GM12878 (cell line): ENCODE measurements around the gene SGCB. TPM values are rescaled to one million over a fixed set of nuclear protein-coding genes. Genes with fewer than 3 reads are reported as not detected.

ENCODE experiments used
- ATAC-seq: fragments of 200-7000 bp; cut with Tn5 transposase; 3 replicates; pipeline ENCODE4 v1.9.1; 2020; ENCODE audit warnings: mild to moderate bottlenecking, moderate library complexity
- BruUV-seq: library from RNA; stranded (reverse); fragments of 400-500 nt; replicated peaks from 2 replicates; lab custom pipeline; 2021; lab: Mats Ljungman, UMichigan
- CTCF ChIA-PET: fragments of 300-600 bp; sonication (Branson Sonifier 250); formaldehyde crosslinking; extraction: SDS; loops from one replicate; lab custom pipeline; 2021; ENCODE audit warnings: inconsistent platforms; lab: Yijun Ruan, JAX
- POLR2A ChIA-PET: fragments of 350-600 bp; formaldehyde crosslinking; extraction: SDS; loops from one replicate; lab custom pipeline; 2021; ENCODE audit warnings: inconsistent platforms; lab: Charles Lee
- RAD21 ChIA-PET: fragments of 300-600 bp; sonication (Branson Sonifier 250); formaldehyde crosslinking; loops from one replicate; lab custom pipeline; 2023; ENCODE audit warnings: antibody characterized with exemption; ENCODE audit not compliant: unreplicated experiment; lab: Charles Lee
- SMC1A ChIA-PET: fragments of 300-600 bp; sonication (Branson Sonifier 250); formaldehyde crosslinking; loops from one replicate; lab custom pipeline; 2023; ENCODE audit not compliant: unreplicated experiment, uncharacterized antibody; lab: Charles Lee
- DNase-seq: peaks from one replicate; pipeline ENCODE4 v3.0.0-alpha.2; 2011; ENCODE audit warnings: low read depth, low spot score
- FAIRE-seq: peaks from 3 replicates; lab custom pipeline; 2011; peaks lifted over from hg19 to GRCh38; lab: Jason Lieb, UNC
- H2AFZ ChIP-seq: 2 replicates; pipeline ENCODE4 v1.6.0; 2011; ENCODE audit warnings: low read depth, low read length, control low read depth; ENCODE audit not compliant: control insufficient read depth
- H3K27ac ChIP-seq: 2 replicates; pipeline ENCODE4 v1.5.1; 2011; ENCODE audit warnings: control low read depth; ENCODE audit not compliant: control insufficient read depth, insufficient read depth
- H3K27me3 ChIP-seq, 2 experiments: replicated peaks in 1 of 2; 2 replicates each; pipeline versions ENCODE4 v1.6.0 to v1.6.1; 2011; ENCODE audit warnings: low read length in 1 of 2; ENCODE audit not compliant: control insufficient read depth in 2 of 2, insufficient read depth in 2 of 2
- H3K36me3 ChIP-seq, 2 experiments: 2 replicates each; pipeline ENCODE4 v1.5.1; 2011; ENCODE audit warnings: low read length in 1 of 2; ENCODE audit not compliant: control insufficient read depth in 2 of 2, insufficient read depth in 2 of 2
- H3K4me1 ChIP-seq: 2 replicates; pipeline ENCODE4 v1.6.1; 2011; ENCODE audit warnings: mild to moderate bottlenecking, low read length, moderate library complexity, mixed read lengths; ENCODE audit not compliant: control insufficient read depth, insufficient read depth
- H3K4me2 ChIP-seq: 2 replicates; pipeline ENCODE4 v1.6.0; 2011; ENCODE audit warnings: control low read depth; ENCODE audit not compliant: control insufficient read depth, insufficient read depth
- H3K4me3 ChIP-seq: fragments of 200-600 bp; sonication (generic); 2 replicates; pipeline ENCODE4 v1.5.1; 2016
- H3K79me2 ChIP-seq: 2 replicates; pipeline ENCODE4 v1.6.0; 2011; ENCODE audit warnings: low read length; ENCODE audit not compliant: control insufficient read depth, insufficient read depth
- H3K9ac ChIP-seq: 2 replicates; pipeline ENCODE4 v1.8.0; 2011; ENCODE audit warnings: low read length, control low read depth, mixed read lengths; ENCODE audit not compliant: control insufficient read depth, insufficient read depth
- H3K9me3 ChIP-seq: replicated peaks from 3 replicates; pipeline ENCODE4 v1.5.1; 2011; ENCODE audit warnings: mild to moderate bottlenecking, low read length; ENCODE audit not compliant: control insufficient read depth, insufficient read depth
- H4K20me1 ChIP-seq: 2 replicates; pipeline ENCODE4 v1.6.0; 2011; ENCODE audit not compliant: control insufficient read depth, insufficient read depth
- CREM ChIP-seq: IDR thresholded peaks from 2 replicates; pipeline ENCODE4 v1.6.1; 2014; ENCODE audit warnings: antibody characterized with exemption, low read depth
- MXI1 ChIP-seq: fragments of 150-350 bp; IDR thresholded peaks from 2 replicates; pipeline ENCODE4 v1.6.1; 2011; ENCODE audit warnings: low read depth, mild to moderate bottlenecking, inconsistent platforms, low read length, improper control_type of control experiment
- POU2F2 ChIP-seq: IDR thresholded peaks from 3 replicates; pipeline ENCODE4 v1.6.1; 2011; ENCODE audit warnings: low read depth, mild to moderate bottlenecking, low read length, borderline replicate concordance
- RAD21 ChIP-seq: IDR thresholded peaks from 2 replicates; pipeline ENCODE4 v1.6.1; 2011; ENCODE audit warnings: mild to moderate bottlenecking, low read depth, low read length, moderate library complexity; ENCODE audit not compliant: insufficient read depth
- RCOR1 ChIP-seq: conservative IDR thresholded peaks from 2 replicates; pipeline ENCODE4 v1.6.1; 2012; ENCODE audit warnings: low read depth, low read length, improper control_type of control experiment
- RFX5 ChIP-seq: IDR thresholded peaks from 2 replicates; pipeline ENCODE4 v1.6.1; 2011; ENCODE audit warnings: low read depth, low read length, improper control_type of control experiment
- ZBTB33 ChIP-seq: fragments of 450-650 bp; IDR thresholded peaks from 2 replicates; pipeline ENCODE4 v1.6.1; 2017; ENCODE audit warnings: mild to moderate bottlenecking
- ZNF24 ChIP-seq: fragments of 450-650 bp; IDR thresholded peaks from 2 replicates; pipeline ENCODE4 v1.6.1; 2017; ENCODE audit warnings: antibody characterized with exemption, mild to moderate bottlenecking
- WGBS: methylation state at CpG from one replicate; pipeline ENCODE4 v1.1.6; 2016; ENCODE audit warnings: low lambda C conversion rate; ENCODE audit not compliant: insufficient replicate concordance, insufficient coverage; ENCODE audit errors: missing lambda C conversion rate; 5-methylcytosine and 5-hydroxymethylcytosine counted together
- in situ Hi-C: fragments of 300-500 bp; cut with MboI; formaldehyde crosslinking; loops from 9 replicates; pipeline ENCODE4 v1.14.3; 2018; ENCODE audit warnings: mixed read lengths
- intact Hi-C: fragments of 100-400 bp; cut with micrococcal nuclease; formaldehyde crosslinking; loops from one replicate; pipeline ENCODE4 v1.14.2; 2022; ENCODE audit not compliant: unreplicated experiment
- polyA plus RNA-seq, 11 experiments: library from polyadenylated mRNA; depleted of rRNA in 4 of 11; unstranded in 6 of 11; stranded (reverse) in 5 of 11; fragments of >200 nt; fragmentation: Nextera tagmentation in 4 of 11; fragmentation: Illumina TruSeq in 1 of 11; extraction: Ambion mirVana in 4 of 11; extraction: Trizol in 1 of 11; gene quantifications; 1 replicate in 1 of 11; 2 replicates in 10 of 11; pipeline versions ENCODE4 v1.2.1 to v1.2.3, GENCODE V29; 2011 to 2016; ENCODE audit warnings: inconsistent platforms in 2 of 11, missing spikeins in 2 of 11, low read depth in 1 of 11
- total RNA-seq, 4 experiments: library from RNA; depleted of rRNA in 3 of 4; stranded (reverse); fragments of >200 nt in 3 of 4; fragmentation: Illumina TruSeq in 1 of 4; extraction: Trizol in 1 of 4; gene quantifications; 2 replicates each; pipeline versions ENCODE4 v1.2.1 to v1.2.3, GENCODE V29; 2013 to 2021

Gene SGCB
- total and polyA plus RNA-seq, 10 of the 15 experiments (the other 5 are each of a cell fraction or from before 2014, with no cell fraction given), result 4.7 to 13.2 (median 7.4) TPM

GRCh38 chr4:52015366-52015765 lies 22.7 kb downstream of the SGCB start (continued):
- TF ChIP-seq MXI1 (no peak), POU2F2 (no peak), CREM (no peak), RFX5 (no peak), RCOR1 (no peak), ZNF24 (no peak), ZBTB33 (no peak)

- DNase-seq, result no peak
- H3K36me3 ChIP-seq, result no peaks in the 10 kb centered on the region
- no peak overlapping the region for H3K4me3 ChIP-seq
- H2AFZ ChIP-seq, result no peak overlapping the region
- no peak for FAIRE-seq
- TF ChIP-seq RAD21, result no peak
- intact Hi-C loops (no loop called here), in situ Hi-C loops (no loop called here)
- RAD21 ChIA-PET, result interaction anchor here (1.2 kb wide), 1 partner anchor 182 kb away, joined by 4 read pairs; no protein-coding TSS in a partner anchor
- no peak overlapping the region for H3K4me2 ChIP-seq
- H4K20me1 ChIP-seq, result no peaks in the 10 kb centered on the region
- no peaks in the 10 kb centered on the region for H3K27me3 ChIP-seq
- no peak overlapping the region for H3K27ac ChIP-seq
- WGBS, result 0% methylated on average over 1 of the region's 1 CpG
- BruUV-seq, result no TSS peak
- H3K9me3 ChIP-seq, result no peaks in the 10 kb centered on the region
- no peak for ATAC-seq
- SMC1A ChIA-PET, result interaction anchor here (1.6 kb wide), 1 partner anchor 183 kb away, joined by 5 read pairs; no protein-coding TSS in a partner anchor
- no peaks in the 10 kb centered on the region for H3K79me2 ChIP-seq
- H3K4me1 ChIP-seq, result no peaks in the 10 kb centered on the region
- H3K9ac ChIP-seq, result no peak overlapping the region
- POLR2A ChIA-PET, result no interaction called here
- CTCF ChIA-PET, result interaction anchor here (1.1 to 1.8 kb wide), 3 partner anchors 119 to 132 kb away, joined by 3 to 7 read pairs (median 4); no protein-coding TSS in a partner anchor
These were observed 23.2 kb downstream of the SGCB start for GRCh38 chr4:52014903-52015302.
